Neural cell (in vitro differentiated cells): ENCODE results near the gene MOB3B. TPM values are rescaled to one million over a fixed set of nuclear protein-coding genes. Genes with fewer than 3 reads are reported as not detected.

Experiments used
- H2AFZ ChIP-seq: fragments of 200-600, 300-800 bp; sonication (generic), shearing (Covaris generic); 2 replicates; pipeline ENCODE4 v1.6.0; 2014; ENCODE audit warnings: low read depth, mild to moderate bottlenecking, antibody characterized with exemption, low read length, moderate library complexity
- H3F3A ChIP-seq: fragments of 200-600 bp; shearing (Covaris generic); 2 replicates; pipeline ENCODE4 v1.6.1; 2016; ENCODE audit warnings: mild to moderate bottlenecking, moderate library complexity, mixed read lengths, antibody characterized with exemption, low read length; ENCODE audit not compliant: insufficient read depth, poor library complexity, severe bottlenecking
- H3K27ac ChIP-seq: fragments of 200-600, 300-800 bp; sonication (generic), shearing (Covaris generic); 2 replicates; pipeline ENCODE4 v1.5.1; 2014; ENCODE audit warnings: mild to moderate bottlenecking, low read length, moderate library complexity
- H3K27me3 ChIP-seq: fragments of 300-800, 200-600 bp; sonication (generic), shearing (Covaris generic); 2 replicates; pipeline ENCODE4 v1.6.0; 2014; ENCODE audit warnings: mild to moderate bottlenecking, low read depth, low read length, moderate library complexity; ENCODE audit not compliant: insufficient read depth
- H3K36me3 ChIP-seq: fragments of 300-800, 200-600 bp; sonication (generic), shearing (Covaris generic); 2 replicates; pipeline ENCODE4 v1.5.1; 2014; ENCODE audit warnings: mild to moderate bottlenecking, antibody characterized with exemption, low read length, moderate library complexity; ENCODE audit not compliant: insufficient read depth
- H3K4me2 ChIP-seq: fragments of 300-800, 200-600 bp; sonication (generic), shearing (Covaris generic); 2 replicates; pipeline ENCODE4 v1.6.0; 2014; ENCODE audit warnings: mild to moderate bottlenecking, low read length
- H3K4me3 ChIP-seq: fragments of 300-800, 200-600 bp; sonication (generic), shearing (Covaris generic); 2 replicates; pipeline ENCODE4 v1.5.1; 2014; ENCODE audit warnings: mild to moderate bottlenecking, low read length, moderate library complexity
- H3K79me2 ChIP-seq: fragments of 200-600 bp; shearing (Covaris generic); replicated peaks from 2 replicates; pipeline ENCODE4 v1.6.0; 2014; ENCODE audit warnings: mild to moderate bottlenecking, low read length, moderate library complexity; ENCODE audit not compliant: insufficient read depth
- H3K9ac ChIP-seq: fragments of 300-800, 200-600 bp; sonication (generic), shearing (Covaris generic); 2 replicates; pipeline ENCODE4 v1.6.1; 2016; ENCODE audit warnings: mild to moderate bottlenecking, low read length, mixed read lengths
- H3K9me2 ChIP-seq: fragments of 200-600 bp; shearing (Covaris generic); 2 replicates; pipeline ENCODE4 v1.6.1; 2016; ENCODE audit warnings: mild to moderate bottlenecking, low read length, mixed read lengths; ENCODE audit not compliant: insufficient read depth
- H3K9me3 ChIP-seq: fragments of 200-600, 300-800 bp; sonication (generic), shearing (Covaris generic); 2 replicates; pipeline ENCODE4 v1.6.1; 2016; ENCODE audit warnings: mild to moderate bottlenecking, mixed run types, low read length, moderate library complexity, mixed read lengths
- H4K20me1 ChIP-seq: fragments of 200-600 bp; shearing (Covaris generic); 2 replicates; pipeline ENCODE4 v1.6.1; 2016; ENCODE audit warnings: mild to moderate bottlenecking, mixed run types; ENCODE audit not compliant: insufficient read depth
- CTCF ChIP-seq: fragments of 450-650 bp; IDR thresholded peaks from 2 replicates; pipeline ENCODE4 v1.5.1; 2014; ENCODE audit warnings: antibody characterized with exemption, mild to moderate bottlenecking, moderate library complexity; ENCODE audit not compliant: poor library complexity, severe bottlenecking
- EP300 ChIP-seq: fragments of 450-650 bp; conservative IDR thresholded peaks from 2 replicates; pipeline ENCODE4 v1.6.1; 2014; ENCODE audit warnings: antibody characterized with exemption, mild to moderate bottlenecking, moderate library complexity; ENCODE audit not compliant: poor library complexity, severe bottlenecking
- EZH2 ChIP-seq: fragments of 200-600, 300-800 bp; shearing (Covaris generic), sonication (generic); IDR thresholded peaks from 2 replicates; pipeline ENCODE4 v1.6.1; 2014; ENCODE audit warnings: antibody characterized with exemption, low read length, borderline replicate concordance, mild to moderate bottlenecking; ENCODE audit not compliant: insufficient read depth, poor library complexity, severe bottlenecking
- MXI1 ChIP-seq: fragments of 450-650 bp; conservative IDR thresholded peaks from 2 replicates; pipeline ENCODE4 v1.6.1; 2014; ENCODE audit warnings: antibody characterized with exemption, mild to moderate bottlenecking; ENCODE audit not compliant: poor library complexity, severe bottlenecking
- POLR2AphosphoS5 ChIP-seq: IDR thresholded peaks from 2 replicates; pipeline ENCODE4 v1.6.1; 2012
- RAD21 ChIP-seq: fragments of 450-650 bp; conservative IDR thresholded peaks from 2 replicates; pipeline ENCODE4 v1.6.1; 2014; ENCODE audit warnings: antibody characterized with exemption, mild to moderate bottlenecking, moderate library complexity
- REST ChIP-seq: IDR thresholded peaks from 2 replicates; pipeline ENCODE4 v1.6.1; 2012; ENCODE audit warnings: borderline replicate concordance
- SMC3 ChIP-seq: fragments of 450-650 bp; conservative IDR thresholded peaks from 2 replicates; pipeline ENCODE4 v1.6.1; 2014; ENCODE audit warnings: antibody characterized with exemption, mild to moderate bottlenecking, moderate library complexity; ENCODE audit not compliant: poor library complexity
- TAF1 ChIP-seq: IDR thresholded peaks from 2 replicates; pipeline ENCODE4 v1.6.1; 2012; ENCODE audit warnings: low read depth
- polyA plus RNA-seq: library from polyadenylated mRNA; depleted of rRNA; stranded (reverse); fragments of >200 nt; gene quantifications from 2 replicates; pipeline ENCODE4 v1.2.3, GENCODE V29; 2014

Gene MOB3B
- polyA plus RNA-seq, 1 donor from 2014 or later, result 1.8 TPM

DNA sequence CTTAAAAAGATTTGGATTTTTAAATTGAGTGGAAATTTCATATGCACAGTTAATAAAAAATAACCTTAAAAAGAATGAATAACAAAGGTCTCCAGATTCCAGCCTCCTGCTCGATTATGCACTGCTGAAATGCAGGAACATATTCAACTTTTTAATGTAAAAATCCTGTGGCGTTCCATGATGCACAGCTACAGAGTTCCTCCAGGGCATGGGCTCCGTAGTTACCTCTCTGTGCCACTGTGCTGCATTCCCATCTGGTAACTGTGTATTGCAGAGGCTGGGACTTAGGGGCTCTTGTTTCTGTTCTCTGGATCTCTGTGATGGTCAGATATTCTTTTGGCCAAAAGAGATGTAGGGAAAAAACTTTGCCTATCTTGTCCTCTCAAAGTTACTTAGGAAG is 201.1 kb downstream of the MOB3B start:
- H3F3A ChIP-seq, result no peaks in the 10 kb centered on the region
- TF ChIP-seq RAD21 (no peak), EP300 (no peak)
- no peaks in the 10 kb centered on the region for H3K9me3 ChIP-seq
- H3K36me3 ChIP-seq, result no peaks in the 10 kb centered on the region
- H2AFZ ChIP-seq, result no peak overlapping the region
- no peak overlapping the region for H3K4me2 ChIP-seq
- H4K20me1 ChIP-seq, result no peaks in the 10 kb centered on the region
- H3K27me3 ChIP-seq, result no peaks in the 10 kb centered on the region
- no peaks in the 10 kb centered on the region for H3K79me2 ChIP-seq
- H3K4me3 ChIP-seq, result no peak overlapping the region
- no peak overlapping the region for H3K27ac ChIP-seq
- no peaks in the 10 kb centered on the region for H3K9me2 ChIP-seq
- no peak overlapping the region for H3K9ac ChIP-seq

GRCh38 chr9:27311184-27311583 is 218.4 kb downstream of the MOB3B start:
- TF ChIP-seq MXI1 (no peak), CTCF (no peak), POLR2AphosphoS5 (no peak), TAF1 (no peak), EZH2 (no peak), EP300 (no peak), SMC3 (no peak), RAD21 (no peak), REST (no peak)
- no peaks in the 10 kb centered on the region for H3F3A ChIP-seq
- H3K4me3 ChIP-seq, result no peak overlapping the region
- H3K27me3 ChIP-seq, result no peaks in the 10 kb centered on the region
- no peaks in the 10 kb centered on the region for H3K9me2 ChIP-seq
- H3K9ac ChIP-seq, result no peak overlapping the region
- H3K36me3 ChIP-seq, result no peaks in the 10 kb centered on the region
- no peaks in the 10 kb centered on the region for H4K20me1 ChIP-seq
- H3K4me2 ChIP-seq, result no peak overlapping the region
- H3K27ac ChIP-seq, result no peak overlapping the region
- H3K79me2 ChIP-seq, result no peaks in the 10 kb centered on the region
- H3K9me3 ChIP-seq, result no peaks in the 10 kb centered on the region
- H2AFZ ChIP-seq, result no peak overlapping the region

- H3K9ac ChIP-seq, result no peak overlapping the region
- no peak overlapping the region for H3K27ac ChIP-seq
These were observed 219.0 kb downstream of the MOB3B start for GRCh38 chr9:27310582-27310981.

More at GRCh38 chr9:27310582-27310981, 219.0 kb downstream of the MOB3B start:
- Histone ChIP-seq H2AFZ (no peak overlapping the region), H3K36me3 (no peaks in the 10 kb centered on the region), H3K9me3 (no peaks in the 10 kb centered on the region), H3F3A (no peaks in the 10 kb centered on the region), H3K4me2 (no peak overlapping the region), H3K9me2 (no peaks in the 10 kb centered on the region), H3K79me2 (no peaks in the 10 kb centered on the region), H4K20me1 (no peaks in the 10 kb centered on the region), H3K27me3 (no peaks in the 10 kb centered on the region), H3K4me3 (no peak overlapping the region)
- TF ChIP-seq POLR2AphosphoS5, result no peak
- no peak for TF ChIP-seq RAD21
- TF ChIP-seq SMC3, result no peak
- no peak for TF ChIP-seq TAF1
- TF ChIP-seq EZH2, result no peak
- no peak for TF ChIP-seq MXI1
- TF ChIP-seq REST, result no peak
- no peak for TF ChIP-seq EP300
- no peak for TF ChIP-seq CTCF
